ENCODE measurements around the gene H6PD. TPM values are rescaled to one million over a fixed set of nuclear protein-coding genes. Genes with fewer than 3 reads are reported as not detected.

Gene H6PD
- polyA plus RNA-seq, 10 donors, result 29.4 to 51.8 (median 35.2) TPM

DNA sequence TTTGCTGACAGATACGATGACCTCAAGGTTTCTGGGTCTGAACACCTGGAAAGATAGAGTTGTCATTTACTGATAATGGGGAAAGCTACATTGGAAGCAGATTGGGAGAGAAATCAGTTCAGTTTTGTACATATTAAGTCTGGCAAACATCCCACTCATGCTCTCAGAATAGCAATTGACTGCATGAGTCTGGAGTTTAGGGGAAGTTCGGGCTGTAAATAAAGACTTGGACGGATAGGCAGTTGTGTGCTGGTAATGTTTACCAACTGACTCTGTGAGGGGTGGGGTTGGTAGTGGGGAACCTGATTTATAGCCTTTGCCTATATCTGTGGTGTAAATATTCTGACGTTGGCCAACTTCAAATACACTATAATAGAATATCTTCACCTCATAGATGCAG, 4.0 kb downstream of the H6PD start:
- DNase-seq, result peak in 1 of 3 donors; percentile 55

DNA sequence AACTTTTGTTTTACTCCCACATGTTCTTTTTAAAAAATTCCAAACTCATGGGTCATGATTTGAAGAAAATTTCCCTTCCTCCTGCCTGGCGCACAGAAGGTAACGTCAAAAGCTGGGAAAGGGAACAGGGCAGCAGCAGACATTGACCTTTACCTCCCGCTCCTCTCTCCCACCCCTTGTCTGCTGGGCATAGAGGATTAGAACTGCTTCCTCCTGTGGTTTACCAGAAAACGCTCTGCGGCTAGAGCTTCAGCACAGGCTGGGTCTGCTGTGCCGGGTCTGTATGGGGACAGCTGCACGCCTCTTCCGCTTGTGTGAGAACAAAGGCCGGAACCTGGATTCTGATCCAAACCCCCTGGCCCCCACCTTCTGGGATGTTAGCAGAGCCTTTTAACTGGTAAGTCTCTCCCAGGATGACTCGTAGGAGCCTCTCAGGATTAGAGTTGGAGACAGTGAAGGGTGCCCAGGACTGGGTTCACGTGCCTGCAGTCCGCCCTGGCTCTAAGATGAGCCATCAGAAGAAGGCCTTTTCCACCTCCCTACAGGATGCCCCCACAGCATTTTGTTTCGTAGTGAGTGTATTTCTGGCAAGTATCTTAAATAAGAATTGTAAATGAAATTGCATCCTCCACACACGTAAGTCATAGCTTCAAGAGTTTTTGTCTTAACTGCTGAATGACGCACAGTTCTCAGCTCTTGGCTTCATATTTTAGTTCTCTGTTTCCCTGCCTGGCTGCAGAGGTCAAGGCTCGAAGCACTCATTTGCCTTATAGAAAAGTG, 5.2 kb downstream of the H6PD start:
- DNase-seq, result peak in 1 of 3 donors; percentile 67

- DNase-seq, result no peak
Observed at GRCh38 chr1:9240914-9241820, 6.6 kb downstream of the H6PD start.

DNA sequence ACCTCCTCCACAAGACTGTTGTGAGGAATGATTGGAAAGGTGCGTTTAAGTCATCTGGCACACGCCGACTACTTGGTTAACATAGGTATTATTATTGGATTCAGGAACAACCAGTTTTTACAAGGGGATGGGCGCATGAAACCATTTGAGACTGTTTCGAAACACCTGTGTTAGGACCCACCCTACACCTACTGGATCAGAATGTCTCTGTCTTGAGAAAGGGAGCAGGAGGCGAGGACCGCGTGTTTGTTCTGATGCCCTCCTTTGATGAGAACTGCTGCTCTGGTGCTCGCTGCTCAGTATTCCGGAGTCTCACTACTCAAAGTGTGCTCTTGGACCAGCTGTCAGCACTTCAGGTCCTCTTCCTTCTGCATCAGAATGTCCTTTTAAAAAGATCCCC, 7.3 kb downstream of the H6PD start:
- no peak for DNase-seq

- peak; percentile 22 to 59 (median 46) for DNase-seq
Observed at GRCh38 chr1:9242338-9242969, 7.9 kb downstream of the H6PD start.

DNA sequence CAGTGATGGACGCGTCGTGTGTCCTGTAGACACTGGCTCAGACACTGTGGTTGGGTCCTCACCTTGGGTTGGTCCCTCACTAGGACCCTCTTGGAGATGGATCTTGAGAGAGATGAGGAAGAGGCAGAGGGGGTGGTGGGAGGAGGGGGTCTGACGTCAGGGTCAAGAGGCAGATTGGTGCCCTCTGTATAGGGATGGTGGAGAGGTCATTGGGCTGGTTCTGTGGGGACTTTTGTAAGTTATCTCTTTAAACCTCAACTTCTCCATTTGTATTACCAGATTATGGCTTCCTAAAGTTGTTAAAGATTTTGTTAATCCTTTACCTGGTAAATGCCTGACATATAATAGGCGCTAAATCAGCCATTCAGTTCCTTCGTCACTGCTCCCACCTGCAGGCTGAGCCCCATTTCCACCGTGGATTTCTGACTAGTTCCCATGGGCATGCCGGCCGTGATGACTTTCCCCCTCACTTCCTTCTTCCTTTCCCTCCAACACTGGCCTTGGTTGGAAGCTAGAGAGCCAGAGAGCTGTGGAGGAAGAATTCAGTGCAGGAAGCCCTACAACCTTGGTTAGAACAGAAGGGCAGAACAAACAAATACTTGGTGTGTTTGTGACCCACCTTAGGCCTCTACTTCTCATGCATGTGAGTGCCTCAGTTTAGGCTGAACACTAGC, 8.6 kb downstream of the H6PD start:
- no peak for DNase-seq

DNA sequence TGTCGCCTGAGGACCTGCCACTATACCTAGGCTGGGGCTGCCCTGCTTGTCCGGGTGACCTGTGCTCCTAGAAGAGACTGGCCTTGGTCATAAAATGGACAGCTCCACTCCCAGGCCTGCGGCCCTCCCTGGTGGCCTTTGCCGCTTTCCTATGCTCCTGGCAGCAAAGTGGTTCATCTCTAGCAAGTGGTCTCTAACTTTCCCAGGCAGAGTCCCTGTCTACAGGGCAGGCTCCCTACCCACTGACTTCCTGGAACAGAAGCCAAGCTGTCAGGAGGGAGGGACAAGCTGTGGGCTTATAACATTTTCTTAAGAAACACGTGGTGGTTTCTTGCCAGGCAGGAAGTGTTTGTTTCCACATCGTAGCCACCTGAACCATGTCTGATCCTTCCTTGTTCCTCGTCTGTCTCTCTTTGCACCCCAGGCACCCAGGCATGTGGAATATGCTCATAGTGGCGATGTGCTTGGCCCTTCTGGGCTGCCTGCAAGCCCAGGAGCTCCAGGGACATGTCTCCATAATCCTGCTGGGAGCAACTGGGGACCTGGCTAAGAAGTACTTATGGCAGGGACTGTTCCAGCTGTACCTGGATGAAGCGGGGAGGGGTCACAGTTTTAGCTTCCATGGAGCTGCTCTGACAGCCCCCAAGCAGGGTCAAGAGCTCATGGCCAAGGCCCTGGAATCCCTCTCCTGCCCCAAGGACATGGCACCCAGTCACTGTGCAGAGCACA, 10.1 kb downstream of the H6PD start:
- DNase-seq, result no peak

DNA sequence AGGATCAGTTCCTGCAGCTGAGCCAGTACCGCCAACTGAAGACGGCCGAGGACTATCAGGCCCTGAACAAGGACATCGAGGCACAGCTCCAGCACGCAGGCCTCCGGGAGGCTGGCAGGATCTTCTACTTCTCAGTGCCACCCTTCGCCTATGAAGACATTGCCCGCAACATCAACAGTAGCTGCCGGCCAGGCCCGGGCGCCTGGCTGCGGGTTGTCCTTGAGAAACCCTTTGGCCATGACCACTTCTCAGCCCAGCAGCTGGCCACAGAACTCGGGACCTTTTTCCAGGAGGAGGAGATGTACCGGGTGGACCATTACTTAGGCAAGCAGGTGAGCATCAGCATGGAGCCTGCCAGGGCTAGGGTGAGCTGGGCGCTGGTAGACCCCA, 10.7 kb downstream of the H6PD start:
- no peak for DNase-seq

GRCh38 chr1:9245661-9246060, 11.1 kb downstream of the H6PD start:
- DNase-seq, result no peak

DNA sequence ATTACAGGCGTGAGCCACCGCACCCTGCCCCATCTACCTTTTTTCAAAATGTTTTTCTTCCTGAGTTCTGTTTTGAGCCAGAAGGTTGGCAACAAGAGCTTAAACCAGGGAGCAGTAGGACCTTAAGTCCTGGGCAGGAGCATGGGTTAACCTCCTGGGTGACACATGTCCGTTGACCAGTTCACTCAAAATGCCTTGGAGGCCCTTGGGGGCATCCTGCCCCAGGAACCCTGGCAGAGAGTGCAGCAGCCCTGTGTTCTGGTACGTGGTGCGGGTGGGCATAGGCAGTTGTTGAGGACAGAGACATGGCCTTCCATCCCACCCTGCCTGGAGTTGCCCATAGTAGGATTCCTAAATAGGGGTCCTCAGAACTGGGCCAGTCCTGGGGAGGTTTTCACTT, 11.6 kb downstream of the H6PD start:
- no peak for DNase-seq

DNA sequence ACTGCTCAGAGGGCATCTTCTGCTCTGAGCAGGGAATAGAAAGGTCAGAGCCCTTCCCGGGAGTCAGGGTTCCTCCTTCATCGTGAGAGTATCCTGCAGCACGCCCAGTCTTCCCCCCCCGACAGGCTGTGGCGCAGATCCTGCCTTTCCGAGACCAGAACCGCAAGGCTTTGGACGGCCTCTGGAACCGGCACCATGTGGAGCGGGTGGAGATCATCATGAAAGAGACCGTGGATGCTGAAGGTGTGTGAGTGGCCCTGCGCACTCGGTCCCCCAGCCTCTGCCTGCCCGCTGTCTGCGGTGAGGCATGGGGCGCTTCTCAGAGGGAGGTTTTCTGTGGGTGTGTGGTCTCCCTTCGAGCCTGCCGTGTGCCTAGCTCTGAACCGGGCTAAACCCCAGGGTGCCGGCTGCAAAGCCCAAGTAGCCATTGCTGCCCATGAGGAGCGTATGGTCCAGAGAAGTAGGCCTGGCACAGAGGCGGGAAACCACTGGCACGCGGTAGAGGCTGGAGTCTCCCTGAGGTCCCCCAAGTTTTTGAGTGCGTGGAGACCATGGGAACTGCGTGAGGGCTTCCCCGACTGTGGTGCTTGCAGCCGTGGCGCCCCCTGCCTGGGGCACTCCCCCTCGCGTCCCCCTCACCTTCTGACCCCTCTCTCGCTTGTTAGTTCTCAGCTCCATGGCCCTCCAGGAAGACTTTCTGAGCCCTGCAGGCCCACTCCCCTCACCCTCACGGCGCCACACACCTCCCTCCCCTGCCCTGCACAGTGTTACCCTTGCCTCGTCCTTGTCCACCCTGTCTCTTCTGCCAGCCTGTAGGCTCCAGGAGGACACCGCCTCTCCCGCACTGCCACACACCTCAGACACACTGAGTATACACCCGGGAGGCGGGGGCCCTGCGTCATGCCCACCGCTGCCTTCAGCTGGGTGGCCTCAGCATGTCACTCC, 12.5 kb downstream of the H6PD start:
- no peak for DNase-seq

DNA sequence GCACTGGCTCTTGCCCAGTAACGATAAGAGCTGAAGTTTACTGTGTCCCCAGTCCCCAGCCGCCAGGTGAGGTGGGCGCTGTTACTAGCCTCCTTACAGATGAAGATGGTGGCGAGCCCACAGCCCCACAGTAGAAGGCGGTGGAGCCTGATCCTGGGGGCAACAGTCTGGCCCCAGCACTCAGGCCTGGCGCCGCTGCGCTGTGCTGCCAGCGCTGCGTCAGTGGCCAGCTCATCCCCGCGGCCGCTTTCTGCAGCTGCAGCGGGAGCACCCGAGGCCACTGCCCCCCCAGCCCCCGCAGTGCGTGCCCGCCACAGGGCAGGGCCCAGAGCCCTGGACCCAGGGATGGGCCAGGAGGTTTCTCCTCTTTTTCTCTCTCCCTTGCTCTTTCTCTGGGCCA, 13.3 kb downstream of the H6PD start:
- DNase-seq, result no peak

DNA sequence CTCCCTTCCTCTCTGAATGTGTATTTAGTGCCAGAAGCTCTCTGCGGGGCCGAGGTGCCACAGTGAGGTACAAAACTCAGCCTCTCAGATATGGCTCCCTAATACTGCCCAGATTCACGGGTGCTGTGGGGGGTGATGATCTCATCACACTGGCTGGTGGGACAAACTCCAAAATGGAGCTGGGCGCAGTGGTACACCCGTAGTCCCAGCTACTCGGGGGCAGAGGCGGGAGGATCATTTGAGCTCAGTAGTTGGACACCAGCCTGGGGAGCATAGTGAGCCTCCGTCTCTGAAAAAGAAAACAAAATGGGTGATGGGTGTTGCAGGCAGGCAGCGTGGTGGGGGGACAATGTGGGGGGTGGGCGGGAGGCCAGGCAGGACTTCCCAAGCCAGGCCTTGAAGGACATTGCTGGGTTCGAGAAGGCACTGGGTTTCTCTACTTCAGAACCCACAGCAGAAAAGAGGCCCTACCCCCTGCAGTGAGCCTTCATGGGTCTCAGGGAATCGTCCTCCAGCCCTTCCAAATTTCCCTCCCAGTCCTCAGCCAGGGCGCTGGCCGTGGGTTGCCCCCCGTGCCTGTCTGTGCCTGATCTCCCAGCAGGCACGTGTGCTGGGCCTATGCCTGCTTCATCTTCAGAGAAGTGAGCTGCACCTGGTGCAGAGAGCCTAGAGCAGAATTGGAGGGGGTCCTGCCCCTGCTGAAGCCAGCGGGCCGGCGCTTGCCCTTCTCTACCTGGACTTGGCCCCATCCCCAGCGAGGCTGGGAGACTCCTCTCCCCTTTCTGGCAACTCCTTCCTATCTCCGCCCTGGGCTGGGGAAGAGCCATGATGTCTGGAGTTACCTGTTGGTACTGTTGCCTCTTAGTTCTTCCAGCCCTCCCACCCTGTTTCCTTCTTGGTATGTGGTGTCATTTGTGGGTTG, 14.0 kb downstream of the H6PD start:
- DNase-seq, result no peak

DNA sequence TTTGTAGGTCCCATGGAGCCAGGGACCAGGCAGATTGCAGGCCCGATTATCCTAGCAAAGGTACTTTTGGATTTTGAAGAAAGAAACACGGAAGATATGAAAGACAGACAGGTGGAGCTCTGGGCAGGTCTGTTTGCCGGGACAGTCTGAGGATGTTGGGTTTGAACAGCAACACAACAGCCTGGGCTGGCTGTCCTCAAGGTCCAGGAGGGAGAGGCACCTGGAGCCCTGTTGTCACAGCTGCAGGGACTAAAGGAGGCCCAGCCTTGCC, 14.6 kb downstream of the H6PD start:
- DNase-seq, result no peak

- DNase-seq, result no peak
Observed at GRCh38 chr1:9249534-9250410, 15.2 kb downstream of the H6PD start.

GRCh38 chr1:9250411-9251381, 16.1 kb downstream of the H6PD start:
- DNase-seq, result no peak

- DNase-seq, result no peak
Observed at GRCh38 chr1:9251501-9251900, 16.9 kb downstream of the H6PD start.
